Endothelial cell of umbilical vein (primary cell): Measurements from ENCODE around the gene TFAP2A.

Experiments used
- CTCF ChIP-seq, 2 donors: IDR thresholded peaks; 1 replicate in 1 of 2; 2 replicates in 1 of 2; pipeline ENCODE4 v1.5.1; 2011; ENCODE audit warnings: low read length in 2 of 2, mild to moderate bottlenecking in 2 of 2, moderate library complexity in 2 of 2, control low read depth in 1 of 2, inconsistent platforms in 1 of 2, low read depth in 1 of 2; ENCODE audit not compliant: insufficient read depth in 1 of 2; ENCODE audit errors: extremely low read depth in 1 of 2
- EZH2 ChIP-seq: IDR thresholded peaks from 2 replicates; pipeline ENCODE4 v1.6.1; 2012; ENCODE audit warnings: borderline replicate concordance, low read depth, mild to moderate bottlenecking, moderate library complexity, low read length, inconsistent platforms; ENCODE audit not compliant: severe bottlenecking
- FOS ChIP-seq: IDR thresholded peaks from 2 replicates; pipeline ENCODE4 v1.6.1; 2011; ENCODE audit warnings: mild to moderate bottlenecking, low read length, moderate library complexity, borderline replicate concordance; ENCODE audit not compliant: insufficient read depth
- JUN ChIP-seq: IDR thresholded peaks from 2 replicates; pipeline ENCODE4 v1.6.1; 2011; ENCODE audit warnings: borderline replicate concordance, low read depth; ENCODE audit not compliant: insufficient read length, insufficient read depth
- MAX ChIP-seq: IDR thresholded peaks from 2 replicates; pipeline ENCODE4 v1.6.1; 2011; ENCODE audit not compliant: insufficient read depth, insufficient read length
- MYC ChIP-seq: IDR thresholded peaks from one replicate; pipeline ENCODE4 v1.6.1; 2011; ENCODE audit warnings: mild to moderate bottlenecking, low read depth, low read length
- POLR2A ChIP-seq: IDR thresholded peaks from 2 replicates; pipeline ENCODE4 v1.6.1; 2012; ENCODE audit warnings: low read depth, mild to moderate bottlenecking, control low read depth, low read length
- POLR2AphosphoS5 ChIP-seq: IDR thresholded peaks from 2 replicates; pipeline ENCODE4 v1.6.1; 2012; ENCODE audit warnings: low read depth, mild to moderate bottlenecking, control low read depth, low read length, moderate library complexity; ENCODE audit not compliant: insufficient read depth

- TF ChIP-seq EZH2 (peak; percentile 85), CTCF (IDR thresholded peaks at IDR 0.05; ENCODE audit: extremely low read depth in 1 of 2, insufficient read depth in 1 of 2, low read depth in 1 of 2, low read length in 2 of 2) (no peak), MAX (no peak), MYC (no peak), JUN (no peak), POLR2A (no peak), POLR2AphosphoS5 (no peak), FOS (no peak)
These were observed 10.5 kb upstream of the TFAP2A start for GRCh38 chr6:10425176-10425974.
